IMR-90 (cell line): ENCODE results near the gene RAD51AP2. TPM values are rescaled to one million over a fixed set of nuclear protein-coding genes. Genes with fewer than 3 reads are reported as not detected.

Experiments
- ATAC-seq: fragments of 200-7000 bp; cut with Tn5 transposase; 2 replicates; pipeline ENCODE4 v1.9.1; 2020; ENCODE audit warnings: low read depth, mild to moderate bottlenecking, moderate library complexity
- BruUV-seq: library from RNA; stranded (reverse); fragments of 400-500 nt; replicated peaks from 2 replicates; lab custom pipeline; 2021; lab: Mats Ljungman, UMichigan
- CTCF ChIA-PET: fragments of 300-600 bp; formaldehyde crosslinking; extraction: SDS; loops from one replicate; lab custom pipeline; 2021; ENCODE audit warnings: antibody characterized with exemption; lab: Yijun Ruan, JAX
- POLR2A ChIA-PET: fragments of 300-600 bp; sonication (Branson Sonifier 250); formaldehyde crosslinking; loops from one replicate; lab custom pipeline; 2022; ENCODE audit warnings: antibody characterized with exemption; ENCODE audit not compliant: unreplicated experiment; lab: Charles Lee
- DNase-seq: peaks from one replicate; pipeline ENCODE4 v3.0.0; 2013
- H2AFZ ChIP-seq: replicated peaks from 2 replicates; pipeline ENCODE3; 2013; ENCODE audit warnings: low read length, mild to moderate bottlenecking; ENCODE audit not compliant: poor library complexity
- H2AK5ac ChIP-seq: 2 replicates; pipeline ENCODE4 v1.6.1; 2013; ENCODE audit warnings: low read depth, low read length, inconsistent platforms
- H2AK9ac ChIP-seq: replicated peaks from 2 replicates; pipeline ENCODE3; 2013; ENCODE audit warnings: mild to moderate bottlenecking, low read depth, low read length, moderate library complexity; ENCODE audit not compliant: poor library complexity
- H2BK120ac ChIP-seq: 2 replicates; pipeline ENCODE4 v1.6.1; 2013; ENCODE audit warnings: low read depth, low read length, inconsistent platforms
- H2BK15ac ChIP-seq: 3 replicates; pipeline ENCODE4 v1.6.1; 2013; ENCODE audit warnings: low read depth, low read length, inconsistent platforms
- H2BK20ac ChIP-seq: 2 replicates; pipeline ENCODE4 v1.6.1; 2013; ENCODE audit warnings: low read depth, mild to moderate bottlenecking, inconsistent platforms, low read length, moderate library complexity
- H2BK5ac ChIP-seq: 2 replicates; pipeline ENCODE4 v1.6.1; 2013; ENCODE audit warnings: mild to moderate bottlenecking, low read depth, low read length, inconsistent platforms; ENCODE audit not compliant: poor library complexity, severe bottlenecking
- H3K14ac ChIP-seq: replicated peaks from 2 replicates; pipeline ENCODE4 v1.6.1; 2013; ENCODE audit warnings: low read depth, low read length, inconsistent platforms
- H3K18ac ChIP-seq: 2 replicates; pipeline ENCODE4 v1.6.1; 2013; ENCODE audit warnings: low read depth, low read length, control low read depth
- H3K23ac ChIP-seq: 2 replicates; pipeline ENCODE4 v1.6.1; 2013; ENCODE audit warnings: low read depth, low read length, inconsistent platforms
- H3K27ac ChIP-seq: 2 replicates; pipeline ENCODE4 v1.5.1; 2013; ENCODE audit warnings: mild to moderate bottlenecking, control low read depth, low read length; ENCODE audit not compliant: insufficient read depth
- H3K27me3 ChIP-seq: 2 replicates; pipeline ENCODE4 v1.6.1; 2013; ENCODE audit warnings: low read length; ENCODE audit not compliant: control insufficient read depth, insufficient read depth
- H3K36me3 ChIP-seq: 2 replicates; pipeline ENCODE4 v1.6.1; 2013; ENCODE audit warnings: low read length, mixed read lengths; ENCODE audit not compliant: control insufficient read depth, insufficient read depth
- H3K4ac ChIP-seq: 2 replicates; pipeline ENCODE4 v1.6.1; 2013; ENCODE audit warnings: low read depth, low read length, inconsistent platforms
- H3K4me1 ChIP-seq: 2 replicates; pipeline ENCODE4 v1.6.1; 2013; ENCODE audit warnings: low read length, mixed read lengths; ENCODE audit not compliant: control insufficient read depth, insufficient read depth
- H3K4me2 ChIP-seq: 2 replicates; pipeline ENCODE4 v1.6.1; 2013; ENCODE audit warnings: low read depth, mild to moderate bottlenecking, control low read depth, low read length, moderate library complexity
- H3K4me3 ChIP-seq: 2 replicates; pipeline ENCODE4 v1.5.1; 2013; ENCODE audit warnings: low read depth, mild to moderate bottlenecking, control low read depth, low read length, moderate library complexity; ENCODE audit not compliant: insufficient read depth
- H3K56ac ChIP-seq: 2 replicates; pipeline ENCODE4 v1.6.1; 2013; ENCODE audit warnings: low read length, inconsistent platforms; ENCODE audit not compliant: insufficient read depth; ENCODE audit errors: extremely low read depth
- H3K79me1 ChIP-seq, 2 experiments: 2 replicates each; pipeline ENCODE4 v1.6.1; 2013; ENCODE audit warnings: low read length in 2 of 2, inconsistent platforms in 1 of 2, low read depth in 1 of 2
- H3K9ac ChIP-seq: 2 replicates; pipeline ENCODE4 v1.6.1; 2013; ENCODE audit warnings: low read depth, low read length, control low read depth
- H3K9me1 ChIP-seq: 2 replicates; pipeline ENCODE4 v1.6.1; 2013; ENCODE audit warnings: low read length, inconsistent platforms; ENCODE audit not compliant: insufficient read depth
- H3K9me3 ChIP-seq: 2 replicates; pipeline ENCODE4 v1.6.1; 2013; ENCODE audit warnings: low read length; ENCODE audit not compliant: control insufficient read depth, insufficient read depth
- H4K20me1 ChIP-seq: 2 replicates; pipeline ENCODE4 v1.6.1; 2013; ENCODE audit warnings: low read length, inconsistent platforms; ENCODE audit not compliant: insufficient read depth
- H4K5ac ChIP-seq: 2 replicates; pipeline ENCODE4 v1.6.1; 2013; ENCODE audit warnings: mild to moderate bottlenecking, low read depth, low read length, control low read depth
- H4K8ac ChIP-seq, 2 experiments: 2 replicates each; pipeline ENCODE4 v1.6.1; 2013; ENCODE audit warnings: low read depth in 2 of 2, low read length in 2 of 2, control low read depth in 1 of 2, inconsistent platforms in 1 of 2
- H4K91ac ChIP-seq: 2 replicates; pipeline ENCODE4 v1.6.1; 2013; ENCODE audit warnings: low read depth, low read length, inconsistent platforms; ENCODE audit not compliant: insufficient read depth
- BHLHE40 ChIP-seq: fragments of 150-350 bp; IDR thresholded peaks from 2 replicates; pipeline ENCODE4 v1.6.1; 2016; ENCODE audit warnings: mild to moderate bottlenecking, low read depth, low read length
- CEBPB ChIP-seq: IDR thresholded peaks from 2 replicates; pipeline ENCODE4 v1.6.1; 2012; ENCODE audit warnings: low read depth, low read length, improper control_type of control experiment
- CHD1 ChIP-seq: IDR thresholded peaks from 2 replicates; pipeline ENCODE4 v1.6.1; 2012; ENCODE audit warnings: low read depth, low read length, improper control_type of control experiment
- FOS ChIP-seq: fragments of 150-350 bp; IDR thresholded peaks from 2 replicates; pipeline ENCODE4 v1.6.1; 2016; ENCODE audit warnings: low read depth, low read length
- MAFK ChIP-seq: IDR thresholded peaks from 2 replicates; pipeline ENCODE4 v1.6.1; 2012; ENCODE audit warnings: low read depth, low read length, improper control_type of control experiment
- MAZ ChIP-seq: IDR thresholded peaks from 2 replicates; pipeline ENCODE4 v1.6.1; 2012; ENCODE audit warnings: low read depth, mild to moderate bottlenecking, low read length, improper control_type of control experiment, moderate library complexity, borderline replicate concordance
- MXI1 ChIP-seq: IDR thresholded peaks from 2 replicates; pipeline ENCODE4 v1.6.1; 2012; ENCODE audit warnings: low read depth, mild to moderate bottlenecking, low read length, moderate library complexity, borderline replicate concordance
- NFE2L2 ChIP-seq: fragments of 150-350 bp; IDR thresholded peaks from 2 replicates; pipeline ENCODE4 v1.6.1; 2016; ENCODE audit warnings: low read depth, mild to moderate bottlenecking, low read length
- POLR2A ChIP-seq: IDR thresholded peaks from 2 replicates; pipeline ENCODE4 v1.6.1; 2012; ENCODE audit warnings: mild to moderate bottlenecking, low read depth, low read length
- RAD21 ChIP-seq: IDR thresholded peaks from 2 replicates; pipeline ENCODE4 v1.6.1; 2012; ENCODE audit warnings: low read length, improper control_type of control experiment
- RCOR1 ChIP-seq: IDR thresholded peaks from 2 replicates; pipeline ENCODE4 v1.6.1; 2012; ENCODE audit warnings: mild to moderate bottlenecking, low read length, improper control_type of control experiment; ENCODE audit not compliant: insufficient replicate concordance
- RFX5 ChIP-seq: IDR thresholded peaks from 2 replicates; pipeline ENCODE4 v1.8.0; 2012; ENCODE audit warnings: low read depth, mild to moderate bottlenecking, low read length, moderate library complexity
- SMC3 ChIP-seq: fragments of 150-350 bp; IDR thresholded peaks from 2 replicates; pipeline ENCODE4 v1.6.1; 2016; ENCODE audit warnings: low read depth, mild to moderate bottlenecking, antibody characterized with exemption, low read length, moderate library complexity
- WGBS, 2 experiments: methylation state at CpG; one replicate each; pipeline versions ENCODE4 v1.1.5 to v1.1.7; 2013; ENCODE audit warnings: missing lambda C conversion rate in 2 of 2; ENCODE audit not compliant: insufficient read length in 1 of 2; ENCODE audit errors: extremely low coverage in 2 of 2; 5-methylcytosine and 5-hydroxymethylcytosine counted together
- dilution Hi-C: fragments of 300-500 bp; cut with HindIII; formaldehyde crosslinking; loops from one replicate; pipeline ENCODE4 v1.14.3; 2018; ENCODE audit warnings: low sequenced_read_pairs; ENCODE audit not compliant: unreplicated experiment
- in situ Hi-C: fragments of 300-500 bp; cut with MboI; formaldehyde crosslinking; loops from 3 replicates; pipeline ENCODE4 v1.14.3; 2019; ENCODE audit warnings: low sequenced_read_pairs, inconsistent platforms, mixed read lengths
- intact Hi-C: fragments of 100-400 bp; cut with micrococcal nuclease; formaldehyde crosslinking; loops from 2 replicates; pipeline ENCODE4 v1.10.0; 2022
- polyA plus RNA-seq, 3 experiments: library from polyadenylated mRNA; depleted of rRNA; stranded (reverse); fragments of >200 nt; gene quantifications; 2 replicates each; pipeline ENCODE4 v1.2.3, GENCODE V29; 2012; ENCODE audit warnings: low replicate concordance in 1 of 3
- total RNA-seq: library from RNA; depleted of rRNA; stranded (reverse); fragments of >200 nt; gene quantifications from 2 replicates; pipeline ENCODE4 v1.2.3, GENCODE V29; 2012
- TF ChIP-seq, protein P1 (sequence below): conservative IDR thresholded peaks from 2 replicates; pipeline ENCODE4 v1.5.1; 2012; ENCODE audit warnings: mild to moderate bottlenecking, low read depth, low read length, improper control_type of control experiment
- TF ChIP-seq, protein P2 (sequence below): fragments of 150-350 bp; IDR thresholded peaks from 2 replicates; pipeline ENCODE4 v1.6.1; 2016; ENCODE audit warnings: low read depth, mild to moderate bottlenecking, low read length, moderate library complexity, borderline replicate concordance
- TF ChIP-seq, protein P3 (sequence below): fragments of 150-350 bp; IDR thresholded peaks from 2 replicates; pipeline ENCODE4 v1.6.1; 2017; ENCODE audit warnings: mild to moderate bottlenecking, antibody characterized with exemption, low read length, low read depth

The RAD51AP2 gene
- total and polyA plus RNA-seq, 2 of the 4 experiments (the other 2 are of a cell fraction): not detected

DNA sequence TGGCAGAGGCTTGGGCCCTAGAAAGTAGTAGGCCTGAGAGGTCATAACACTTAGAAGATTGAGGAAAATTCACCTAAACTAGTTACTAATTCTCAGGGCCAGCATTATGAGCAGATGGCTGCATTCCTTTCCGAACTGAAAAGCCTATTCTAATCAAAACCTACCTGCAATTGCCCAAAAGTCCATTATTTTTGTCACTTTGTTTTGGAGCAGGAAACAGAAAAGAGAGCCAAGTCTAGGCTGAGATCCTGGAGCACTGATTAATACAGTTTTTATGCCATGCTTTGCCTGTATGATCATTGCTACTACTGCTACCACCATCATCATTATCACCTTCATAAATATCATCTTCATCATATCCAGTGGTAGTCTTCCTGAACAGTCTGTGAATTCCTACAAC lies 36.9 kb upstream of the RAD51AP2 start:
- Histone ChIP-seq H3K27ac (no peak overlapping the region), H3K9me3 (no peaks in the 10 kb centered on the region), H2AK9ac (no peak overlapping the region), H4K91ac (no peak overlapping the region), H3K36me3 (no peaks in the 10 kb centered on the region), H4K20me1 (no peaks in the 10 kb centered on the region), H3K27me3 (0 out of 2 replicates have a peak, but pooled peaks cover 2% of the 10 kb centered on the region), H2AK5ac (no peak overlapping the region), H2BK5ac (no peak overlapping the region), H2BK20ac (no peak overlapping the region), H3K23ac (no peak overlapping the region), H2BK120ac (no peak overlapping the region), H3K18ac (no peak overlapping the region), H2AFZ (no peak overlapping the region), H3K4me2 (no peak overlapping the region), H3K14ac (no peak overlapping the region), H4K8ac (no peak overlapping the region), H3K4me1 (no peaks in the 10 kb centered on the region), H3K56ac (no peak overlapping the region), H3K9ac (no peak overlapping the region), H3K79me1 (no peaks in the 10 kb centered on the region), H3K4ac (no peak overlapping the region), H3K9me1 (no peaks in the 10 kb centered on the region), H3K4me3 (no peak overlapping the region), H2BK15ac (no peak overlapping the region), H4K5ac (no peak overlapping the region)
- ChIA-PET CTCF (no interaction called here), POLR2A (no interaction called here)
- no CpG with 5 or more reads among the region's 1 CpG for WGBS, 2 experiments
- no TSS peak for BruUV-seq
- TF ChIP-seq SMC3: no peak
- TF ChIP-seq CHD1: no peak
- TF ChIP-seq, protein P1, sequence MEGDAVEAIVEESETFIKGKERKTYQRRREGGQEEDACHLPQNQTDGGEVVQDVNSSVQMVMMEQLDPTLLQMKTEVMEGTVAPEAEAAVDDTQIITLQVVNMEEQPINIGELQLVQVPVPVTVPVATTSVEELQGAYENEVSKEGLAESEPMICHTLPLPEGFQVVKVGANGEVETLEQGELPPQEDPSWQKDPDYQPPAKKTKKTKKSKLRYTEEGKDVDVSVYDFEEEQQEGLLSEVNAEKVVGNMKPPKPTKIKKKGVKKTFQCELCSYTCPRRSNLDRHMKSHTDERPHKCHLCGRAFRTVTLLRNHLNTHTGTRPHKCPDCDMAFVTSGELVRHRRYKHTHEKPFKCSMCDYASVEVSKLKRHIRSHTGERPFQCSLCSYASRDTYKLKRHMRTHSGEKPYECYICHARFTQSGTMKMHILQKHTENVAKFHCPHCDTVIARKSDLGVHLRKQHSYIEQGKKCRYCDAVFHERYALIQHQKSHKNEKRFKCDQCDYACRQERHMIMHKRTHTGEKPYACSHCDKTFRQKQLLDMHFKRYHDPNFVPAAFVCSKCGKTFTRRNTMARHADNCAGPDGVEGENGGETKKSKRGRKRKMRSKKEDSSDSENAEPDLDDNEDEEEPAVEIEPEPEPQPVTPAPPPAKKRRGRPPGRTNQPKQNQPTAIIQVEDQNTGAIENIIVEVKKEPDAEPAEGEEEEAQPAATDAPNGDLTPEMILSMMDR: no peak
- no peak for TF ChIP-seq CEBPB
- TF ChIP-seq POLR2A: no peak
- TF ChIP-seq, protein P2, sequence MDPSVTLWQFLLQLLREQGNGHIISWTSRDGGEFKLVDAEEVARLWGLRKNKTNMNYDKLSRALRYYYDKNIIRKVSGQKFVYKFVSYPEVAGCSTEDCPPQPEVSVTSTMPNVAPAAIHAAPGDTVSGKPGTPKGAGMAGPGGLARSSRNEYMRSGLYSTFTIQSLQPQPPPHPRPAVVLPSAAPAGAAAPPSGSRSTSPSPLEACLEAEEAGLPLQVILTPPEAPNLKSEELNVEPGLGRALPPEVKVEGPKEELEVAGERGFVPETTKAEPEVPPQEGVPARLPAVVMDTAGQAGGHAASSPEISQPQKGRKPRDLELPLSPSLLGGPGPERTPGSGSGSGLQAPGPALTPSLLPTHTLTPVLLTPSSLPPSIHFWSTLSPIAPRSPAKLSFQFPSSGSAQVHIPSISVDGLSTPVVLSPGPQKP: no peak
- no peak for TF ChIP-seq BHLHE40
- TF ChIP-seq MXI1: no peak
- no peak for TF ChIP-seq MAFK
- no peak for TF ChIP-seq NFE2L2
- no peak for TF ChIP-seq FOS
- no peak for TF ChIP-seq RCOR1
- TF ChIP-seq, protein P3, sequence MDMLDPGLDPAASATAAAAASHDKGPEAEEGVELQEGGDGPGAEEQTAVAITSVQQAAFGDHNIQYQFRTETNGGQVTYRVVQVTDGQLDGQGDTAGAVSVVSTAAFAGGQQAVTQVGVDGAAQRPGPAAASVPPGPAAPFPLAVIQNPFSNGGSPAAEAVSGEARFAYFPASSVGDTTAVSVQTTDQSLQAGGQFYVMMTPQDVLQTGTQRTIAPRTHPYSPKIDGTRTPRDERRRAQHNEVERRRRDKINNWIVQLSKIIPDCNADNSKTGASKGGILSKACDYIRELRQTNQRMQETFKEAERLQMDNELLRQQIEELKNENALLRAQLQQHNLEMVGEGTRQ: no peak
- no peak for TF ChIP-seq MAZ
- TF ChIP-seq RAD21: no peak
- no peak for TF ChIP-seq RFX5
- in situ Hi-C loops: no loop called here
- dilution Hi-C loops: no loop called here
- intact Hi-C loops: no loop called here
- no peak for DNase-seq
- no peak for ATAC-seq
